Fibroblast of lung (primary cell): Measurements from ENCODE around the gene MAML2. TPM values are rescaled to one million over a fixed set of nuclear protein-coding genes. Genes with fewer than 3 reads are reported as not detected.

Experiments
- DNase-seq, 2 donors: peaks; one replicate each; pipeline versions ENCODE4 v3.0.0 to v3.0.0-alpha.2; 2010; ENCODE audit warnings: low read depth in 2 of 2
- H2AFZ ChIP-seq: 2 replicates; pipeline ENCODE4 v1.5.1; 2012; ENCODE audit warnings: low read length, control low read depth, inconsistent platforms
- H3K27ac ChIP-seq: 2 replicates; pipeline ENCODE4 v1.5.1; 2011; ENCODE audit warnings: low read length, control low read depth; ENCODE audit not compliant: insufficient read depth
- H3K27me3 ChIP-seq: 2 replicates; pipeline ENCODE4 v1.5.1; 2011; ENCODE audit warnings: mild to moderate bottlenecking, low read length; ENCODE audit not compliant: control insufficient read depth, insufficient read depth
- H3K36me3 ChIP-seq: 2 replicates; pipeline ENCODE4 v1.5.1; 2011; ENCODE audit warnings: low read length; ENCODE audit not compliant: control insufficient read depth, insufficient read depth
- H3K4me1 ChIP-seq: 2 replicates; pipeline ENCODE4 v1.5.1; 2011; ENCODE audit warnings: low read length; ENCODE audit not compliant: control insufficient read depth, insufficient read depth; ENCODE audit errors: extremely low read depth
- H3K4me2 ChIP-seq: 2 replicates; pipeline ENCODE4 v1.5.1; 2011; ENCODE audit warnings: low read length, control low read depth; ENCODE audit not compliant: insufficient read depth; ENCODE audit errors: extremely low read depth
- H3K4me3 ChIP-seq, 4 experiments: fragments of 200-600 bp in 1 of 4; sonication (generic) in 1 of 4; replicated peaks in 1 of 4; 2 replicates each; pipeline ENCODE4 v1.5.1; 2011 to 2016; ENCODE audit warnings: low read length in 4 of 4, low read depth in 3 of 4, mild to moderate bottlenecking in 3 of 4, control low read depth in 2 of 4, inconsistent platforms in 1 of 4, mixed read lengths in 1 of 4; ENCODE audit not compliant: insufficient read depth in 1 of 4; ENCODE audit errors: control extremely low read depth in 1 of 4
- H3K79me2 ChIP-seq: 2 replicates; pipeline ENCODE4 v1.5.1; 2012; ENCODE audit warnings: mild to moderate bottlenecking, low read length, inconsistent platforms; ENCODE audit not compliant: control insufficient read depth, insufficient read depth
- H3K9ac ChIP-seq: 2 replicates; pipeline ENCODE4 v1.5.1; 2011; ENCODE audit warnings: mild to moderate bottlenecking, low read length, control low read depth; ENCODE audit not compliant: insufficient read depth
- H3K9me3 ChIP-seq: 2 replicates; pipeline ENCODE4 v1.5.1; 2012; ENCODE audit warnings: low read depth, low read length; ENCODE audit not compliant: control insufficient read depth, insufficient read depth
- H4K20me1 ChIP-seq: 2 replicates; pipeline ENCODE4 v1.5.1; 2011; ENCODE audit warnings: low read length; ENCODE audit not compliant: control insufficient read depth, insufficient read depth; ENCODE audit errors: extremely low read depth
- CTCF ChIP-seq, 2 donors: IDR thresholded peaks in 1 of 2; conservative IDR thresholded peaks in 1 of 2; 1 replicate in 1 of 2; 2 replicates in 1 of 2; pipeline ENCODE4 v1.5.1; 2011 to 2012; ENCODE audit warnings: low read length in 2 of 2, control low read depth in 1 of 2, inconsistent platforms in 1 of 2, low read depth in 1 of 2, mild to moderate bottlenecking in 1 of 2
- EZH2 ChIP-seq: IDR thresholded peaks from 2 replicates; pipeline ENCODE4 v1.5.1; 2012; ENCODE audit warnings: low read length, control low read depth, mild to moderate bottlenecking; ENCODE audit errors: missing control alignments
- polyA plus RNA-seq, 2 donors: library from polyadenylated mRNA; depleted of rRNA in 1 of 2; stranded (reverse) in 1 of 2; unstranded in 1 of 2; fragments of >200 nt; gene quantifications; 2 replicates each; pipeline ENCODE4 v1.2.1, GENCODE V29; 2011 to 2012; ENCODE audit warnings: missing spikeins in 1 of 2
- total RNA-seq: library from RNA; depleted of rRNA; stranded (reverse); fragments of >200 nt; gene quantifications from 2 replicates; pipeline ENCODE4 v1.2.1, GENCODE V29; 2014

MAML2 gene
- total and polyA plus RNA-seq, 2 donors (not counting 1 experiment from before 2014, with no cell fraction given), result 13.0 to 19.0 TPM

- H3K9ac ChIP-seq, result no peak overlapping the region
- H3K9me3 ChIP-seq, result no peaks in the 10 kb centered on the region
- H3K27ac ChIP-seq, result peak overlapping the region; percentile 48
- H2AFZ ChIP-seq, result no peak overlapping the region
- H3K36me3 ChIP-seq, result no peaks in the 10 kb centered on the region
- no peak overlapping the region for H3K4me3 ChIP-seq
- H3K4me1 ChIP-seq, result peaks cover 29% of the 10 kb centered on the region
- peak; percentile 75 to 81 for DNase-seq
- peaks cover 11% of the 10 kb centered on the region for H3K79me2 ChIP-seq
- H3K27me3 ChIP-seq, result no peaks in the 10 kb centered on the region
- peak overlapping the region; percentile 2 for H3K4me2 ChIP-seq
- H4K20me1 ChIP-seq, result no peaks in the 10 kb centered on the region
- TF ChIP-seq CTCF (conservative IDR thresholded peaks at IDR 0.05 in 1 of 2, IDR thresholded peaks at IDR 0.05 in 1 of 2; ENCODE audit: low read depth in 1 of 2, low read length in 2 of 2), result no peak
- no peak for TF ChIP-seq EZH2
Measured at GRCh38 chr11:96215110-96215782, 127.7 kb downstream of the MAML2 start.

GRCh38 chr11:96214777-96215109 is 128.3 kb downstream of the MAML2 start:
- Histone ChIP-seq H3K9ac (no peak overlapping the region), H3K4me3 (no peak overlapping the region), H3K27me3 (no peaks in the 10 kb centered on the region), H4K20me1 (no peaks in the 10 kb centered on the region), H3K9me3 (no peaks in the 10 kb centered on the region), H3K4me1 (peaks cover 28% of the 10 kb centered on the region), H3K36me3 (no peaks in the 10 kb centered on the region), H3K79me2 (peaks cover 11% of the 10 kb centered on the region), H2AFZ (no peak overlapping the region), H3K4me2 (no peak overlapping the region), H3K27ac (peak overlapping the region; percentile 48)
- DNase-seq, result no peak
- TF ChIP-seq EZH2 (no peak), CTCF (conservative IDR thresholded peaks at IDR 0.05 in 1 of 2, IDR thresholded peaks at IDR 0.05 in 1 of 2; ENCODE audit: low read depth in 1 of 2, low read length in 2 of 2) (no peak)

- peaks cover 28% of the 10 kb centered on the region for H3K4me1 ChIP-seq
- peak overlapping the region; percentile 13 for H3K4me2 ChIP-seq
- DNase-seq, result peak; percentile 59 to 91
- no peaks in the 10 kb centered on the region for H3K36me3 ChIP-seq
- TF ChIP-seq EZH2 (no peak), CTCF (conservative IDR thresholded peaks at IDR 0.05 in 1 of 2, IDR thresholded peaks at IDR 0.05 in 1 of 2; ENCODE audit: low read depth in 1 of 2, low read length in 2 of 2) (no peak)
- no peak overlapping the region for H2AFZ ChIP-seq
- H3K9ac ChIP-seq, result no peak overlapping the region
- H4K20me1 ChIP-seq, result no peaks in the 10 kb centered on the region
- H3K27ac ChIP-seq, result no peak overlapping the region
- no peak overlapping the region for H3K4me3 ChIP-seq
- no peaks in the 10 kb centered on the region for H3K9me3 ChIP-seq
- no peaks in the 10 kb centered on the region for H3K27me3 ChIP-seq
- peaks cover 10% of the 10 kb centered on the region for H3K79me2 ChIP-seq
Measured at GRCh38 chr11:96213500-96213899, 129.5 kb downstream of the MAML2 start.
